Trophoblast cell (in vitro differentiated cells and primary cell): ENCODE data around the gene STAC.

ENCODE experiments used
- DNase-seq, 2 donors: peaks; one replicate each; pipeline ENCODE4 v3.0.0-alpha.2; 2016
- H2AFZ ChIP-seq: 2 replicates; pipeline ENCODE4 v1.6.1; 2013; ENCODE audit warnings: low read length, moderate library complexity, mild to moderate bottlenecking; ENCODE audit not compliant: insufficient read depth, poor library complexity
- H2AK5ac ChIP-seq: 2 replicates; pipeline ENCODE4 v1.6.1; 2013; ENCODE audit warnings: mild to moderate bottlenecking, low read length
- H2BK120ac ChIP-seq: 2 replicates; pipeline ENCODE4 v1.6.1; 2013; ENCODE audit warnings: low read length, mild to moderate bottlenecking, moderate library complexity; ENCODE audit not compliant: insufficient read depth, poor library complexity
- H2BK12ac ChIP-seq: 2 replicates; pipeline ENCODE4 v1.6.1; 2013; ENCODE audit warnings: mild to moderate bottlenecking, low read length, moderate library complexity
- H2BK5ac ChIP-seq: 2 replicates; pipeline ENCODE4 v1.6.1; 2013; ENCODE audit warnings: low read length, low read depth, moderate library complexity, mild to moderate bottlenecking; ENCODE audit not compliant: poor library complexity
- H3K14ac ChIP-seq: 2 replicates; pipeline ENCODE4 v1.6.1; 2013; ENCODE audit warnings: mild to moderate bottlenecking, low read length
- H3K18ac ChIP-seq: 2 replicates; pipeline ENCODE4 v1.6.1; 2013; ENCODE audit warnings: mild to moderate bottlenecking, low read length
- H3K23ac ChIP-seq: 2 replicates; pipeline ENCODE4 v1.6.1; 2013; ENCODE audit warnings: low read length
- H3K27ac ChIP-seq: 2 replicates; pipeline ENCODE4 v1.5.1; 2013; ENCODE audit warnings: low read depth, mild to moderate bottlenecking, inconsistent platforms, low read length, moderate library complexity
- H3K27me3 ChIP-seq: 2 replicates; pipeline ENCODE4 v1.6.1; 2013; ENCODE audit warnings: inconsistent platforms, mild to moderate bottlenecking, low read length, moderate library complexity; ENCODE audit not compliant: insufficient read depth
- H3K36me3 ChIP-seq, 2 experiments: 1 replicate in 1 of 2; 2 replicates in 1 of 2; pipeline ENCODE4 v1.6.1; 2013; ENCODE audit warnings: low read length in 2 of 2, mild to moderate bottlenecking in 2 of 2, moderate library complexity in 1 of 2; ENCODE audit not compliant: insufficient read depth in 2 of 2, control insufficient read depth in 1 of 2
- H3K4ac ChIP-seq: 2 replicates; pipeline ENCODE4 v1.6.1; 2013; ENCODE audit warnings: low read depth, mild to moderate bottlenecking, low read length, moderate library complexity
- H3K4me1 ChIP-seq, 2 experiments: 1 replicate in 1 of 2; 2 replicates in 1 of 2; pipeline ENCODE4 v1.6.1; 2013; ENCODE audit warnings: low read length in 2 of 2, mild to moderate bottlenecking in 2 of 2, moderate library complexity in 1 of 2; ENCODE audit not compliant: insufficient read depth in 2 of 2, control insufficient read depth in 1 of 2
- H3K4me2 ChIP-seq: 2 replicates; pipeline ENCODE4 v1.6.1; 2013; ENCODE audit warnings: inconsistent platforms, mild to moderate bottlenecking, low read length, moderate library complexity
- H3K4me3 ChIP-seq: 2 replicates; pipeline ENCODE4 v1.5.1; 2013; ENCODE audit warnings: mild to moderate bottlenecking, low read depth, low read length, inconsistent platforms
- H3K79me1 ChIP-seq: one replicate; pipeline ENCODE4 v1.6.1; 2013; ENCODE audit warnings: low read length
- H3K79me2 ChIP-seq: 2 replicates; pipeline ENCODE4 v1.6.1; 2013; ENCODE audit warnings: low read length, mild to moderate bottlenecking; ENCODE audit not compliant: control insufficient read depth, insufficient read depth, poor library complexity
- H3K9ac ChIP-seq: 2 replicates; pipeline ENCODE4 v1.6.1; 2013; ENCODE audit warnings: mild to moderate bottlenecking, low read length
- H3K9me3 ChIP-seq: 2 replicates; pipeline ENCODE4 v1.6.1; 2013; ENCODE audit warnings: low read depth, mild to moderate bottlenecking, control low read depth, inconsistent platforms, low read length; ENCODE audit not compliant: insufficient read depth
- H4K12ac ChIP-seq: 2 replicates; pipeline ENCODE4 v1.6.1; 2013; ENCODE audit warnings: low read depth, mild to moderate bottlenecking, low read length, moderate library complexity
- H4K8ac ChIP-seq: 2 replicates; pipeline ENCODE4 v1.6.1; 2013; ENCODE audit warnings: low read depth, mild to moderate bottlenecking, low read length, moderate library complexity
- H4K91ac ChIP-seq: one replicate; pipeline ENCODE4 v1.6.1; 2013; ENCODE audit warnings: low read depth, mild to moderate bottlenecking, low read length, moderate library complexity
- WGBS: extraction: QIAGEN DNeasy Blood & Tissue Kit; methylation state at CpG from one replicate; pipeline ENCODE4 v1.1.7; 2013; ENCODE audit warnings: missing lambda C conversion rate; ENCODE audit not compliant: insufficient read length, insufficient coverage; ENCODE audit errors: extremely low coverage; 5-methylcytosine and 5-hydroxymethylcytosine counted together

STAC gene

GRCh38 chr3:36408146-36408545 is 27.8 kb downstream of the STAC start:
- Histone ChIP-seq H3K79me1 (no peaks in the 10 kb centered on the region), H2AFZ (no peak overlapping the region), H3K4me1 (no peaks in the 10 kb centered on the region), H3K9me3 (no peaks in the 10 kb centered on the region), H3K9ac (no peak overlapping the region), H3K36me3 (no peaks in the 10 kb centered on the region), H3K18ac (no peak overlapping the region), H3K79me2 (no peaks in the 10 kb centered on the region), H3K27ac (no peak overlapping the region), H2BK5ac (no peak overlapping the region), H4K91ac (no peak overlapping the region), H4K8ac (no peak overlapping the region), H2BK12ac (no peak overlapping the region), H3K4me2 (no peak overlapping the region), H3K27me3 (no peaks in the 10 kb centered on the region), H3K23ac (no peak overlapping the region), H3K4me3 (no peak overlapping the region), H3K14ac (no peak overlapping the region), H2BK120ac (no peak overlapping the region), H4K12ac (no peak overlapping the region), H2AK5ac (no peak overlapping the region), H3K4ac (no peak overlapping the region)
- DNase-seq = no peak
- no CpG with 5 or more reads among the region's 1 CpG for WGBS

GRCh38 chr3:36409862-36410261 is 29.6 kb downstream of the STAC start:
- Histone ChIP-seq H3K14ac (no peak overlapping the region), H3K9ac (no peak overlapping the region), H3K4me3 (no peak overlapping the region), H3K4me2 (no peak overlapping the region), H3K79me1 (no peaks in the 10 kb centered on the region), H2BK12ac (no peak overlapping the region), H4K8ac (no peak overlapping the region), H2AK5ac (no peak overlapping the region), H2BK120ac (no peak overlapping the region), H3K36me3 (peaks cover 0 to under 1% of the 10 kb centered on the region in 2 experiments), H3K27me3 (no peaks in the 10 kb centered on the region), H4K91ac (no peak overlapping the region), H2BK5ac (no peak overlapping the region), H3K9me3 (peaks cover under 1% of the 10 kb centered on the region), H3K4me1 (no peaks in the 10 kb centered on the region), H4K12ac (no peak overlapping the region), H2AFZ (no peak overlapping the region), H3K23ac (no peak overlapping the region), H3K18ac (no peak overlapping the region), H3K4ac (no peak overlapping the region), H3K79me2 (no peaks in the 10 kb centered on the region), H3K27ac (no peak overlapping the region)
- DNase-seq = no peak
- WGBS = no CpG with 5 or more reads among the region's 2 CpGs

- Histone ChIP-seq H3K14ac (no peak overlapping the region), H2AFZ (no peak overlapping the region), H4K12ac (no peak overlapping the region), H3K9me3 (peaks cover 7% of the 10 kb centered on the region), H2BK12ac (no peak overlapping the region), H3K4me3 (no peak overlapping the region), H4K8ac (no peak overlapping the region), H3K18ac (no peak overlapping the region), H2AK5ac (no peak overlapping the region), H3K79me1 (no peaks in the 10 kb centered on the region), H3K9ac (no peak overlapping the region), H3K4me1 (no peaks in the 10 kb centered on the region), H3K4me2 (no peak overlapping the region), H3K23ac (no peak overlapping the region), H4K91ac (no peak overlapping the region), H3K27ac (no peak overlapping the region), H3K4ac (no peak overlapping the region), H2BK5ac (no peak overlapping the region), H3K79me2 (no peaks in the 10 kb centered on the region), H3K27me3 (no peaks in the 10 kb centered on the region), H3K36me3 (peaks cover 1 to 4% of the 10 kb centered on the region in 2 experiments), H2BK120ac (no peak overlapping the region)
- DNase-seq = no peak
- no CpG with 5 or more reads among the region's 1 CpG for WGBS
These were observed 31.3 kb downstream of the STAC start for GRCh38 chr3:36411587-36411986.

GRCh38 chr3:36416599-36416998 is 36.3 kb downstream of the STAC start:
- Histone ChIP-seq H3K4ac (no peak overlapping the region), H3K4me1 (no peaks in the 10 kb centered on the region), H4K8ac (no peak overlapping the region), H3K23ac (no peak overlapping the region), H3K27me3 (no peaks in the 10 kb centered on the region), H2BK5ac (no peak overlapping the region), H3K4me2 (no peak overlapping the region), H3K18ac (no peak overlapping the region), H3K4me3 (no peak overlapping the region), H2AFZ (no peak overlapping the region), H2BK120ac (no peak overlapping the region), H4K91ac (no peak overlapping the region), H2BK12ac (no peak overlapping the region), H3K14ac (no peak overlapping the region), H3K27ac (no peak overlapping the region), H3K79me1 (no peaks in the 10 kb centered on the region), H3K36me3 (peaks cover 1 to 4% of the 10 kb centered on the region in 2 experiments), H3K9ac (no peak overlapping the region), H2AK5ac (no peak overlapping the region), H3K79me2 (no peaks in the 10 kb centered on the region), H4K12ac (no peak overlapping the region), H3K9me3 (peaks cover 7% of the 10 kb centered on the region)
- whole genome bisulfite sequencing = no CpG with 5 or more reads among the region's 1 CpG
- DNase-seq = no peak
